HepG2 (cell line): ENCODE measurements around the gene PLXNC1. TPM values are rescaled to one million over a fixed set of nuclear protein-coding genes. Genes with fewer than 3 reads are reported as not detected.

Experiments used
- ATAC-seq: fragments of 200-7000 bp; cut with Tn5 transposase; 3 replicates; pipeline ENCODE4 v1.9.1; 2020; ENCODE audit warnings: mild to moderate bottlenecking, moderate library complexity
- BruUV-seq: library from RNA; stranded (reverse); fragments of 400-500 nt; replicated peaks from 2 replicates; lab custom pipeline; 2021; lab: Mats Ljungman, UMichigan
- CTCF ChIA-PET: fragments of 300-600 bp; formaldehyde crosslinking; extraction: SDS; loops from one replicate; lab custom pipeline; 2021; ENCODE audit warnings: low total read pairs, inconsistent platforms, low intra/inter-chr PET ratio; lab: Yijun Ruan, JAX
- POLR2A ChIA-PET: fragments of 350-600 bp; sonication (Branson Sonifier 250); formaldehyde crosslinking; loops from one replicate; lab custom pipeline; 2020; ENCODE audit warnings: antibody characterized with exemption, inconsistent platforms; lab: Yijun Ruan, JAX
- DNase-seq: peaks from one replicate; pipeline ENCODE4 v3.0.0-alpha.2; 2015; ENCODE audit warnings: low spot score
- FAIRE-seq: peaks from 3 replicates; lab custom pipeline; 2011; peaks lifted over from hg19 to GRCh38; lab: Jason Lieb, UNC
- H2AFZ ChIP-seq: one replicate; pipeline ENCODE4 v1.6.1; 2011; ENCODE audit warnings: low read length, inconsistent platforms
- H3K27ac ChIP-seq: fragments of 300-600 bp; 3 replicates; pipeline ENCODE4 v1.8.0; 2011; ENCODE audit warnings: mixed run types, mild to moderate bottlenecking, mixed read lengths, low read length, inconsistent platforms; ENCODE audit not compliant: insufficient read depth; ENCODE audit errors: extremely low read length
- H3K27me3 ChIP-seq, 2 experiments: fragments of 200-600 bp in 1 of 2; 2 replicates in 1 of 2; 3 replicates in 1 of 2; pipeline versions ENCODE4 v1.6.0 to v1.8.0; 2011; ENCODE audit warnings: low read length in 2 of 2, mild to moderate bottlenecking in 2 of 2, moderate library complexity in 2 of 2, inconsistent platforms in 1 of 2; ENCODE audit not compliant: insufficient read depth in 2 of 2, control insufficient read depth in 1 of 2
- H3K36me3 ChIP-seq, 2 experiments: fragments of 200-600 bp in 1 of 2; replicated peaks in 1 of 2; 2 replicates in 1 of 2; 3 replicates in 1 of 2; pipeline versions ENCODE4 v1.5.1 to v1.8.0; 2011; ENCODE audit warnings: low read length in 2 of 2, inconsistent platforms in 1 of 2; ENCODE audit not compliant: insufficient read depth in 2 of 2, control insufficient read depth in 1 of 2
- H3K4me1 ChIP-seq: 2 replicates; pipeline ENCODE4 v1.5.1; 2012; ENCODE audit warnings: low read length, inconsistent platforms; ENCODE audit not compliant: insufficient read depth
- H3K4me2 ChIP-seq: 2 replicates; pipeline ENCODE4 v1.6.0; 2011; ENCODE audit warnings: low read depth, low read length, inconsistent platforms
- H3K4me3 ChIP-seq, 3 experiments: fragments of 200-600 bp in 1 of 3; sonication (generic), shearing (Covaris generic) in 1 of 3; replicated peaks in 1 of 3; 2 replicates each; pipeline ENCODE4 v1.5.1; 2011 to 2016; ENCODE audit warnings: low read length in 3 of 3, inconsistent platforms in 2 of 3, low read depth in 2 of 3, mild to moderate bottlenecking in 2 of 3, control low read depth in 1 of 3, mixed read lengths in 1 of 3; ENCODE audit not compliant: insufficient read depth in 1 of 3
- H3K79me2 ChIP-seq: one replicate; pipeline ENCODE4 v1.6.1; 2011; ENCODE audit warnings: low read length, inconsistent platforms; ENCODE audit not compliant: insufficient read depth
- H3K9ac ChIP-seq: 2 replicates; pipeline ENCODE4 v1.6.0; 2011; ENCODE audit warnings: mild to moderate bottlenecking, low read depth, low read length, inconsistent platforms; ENCODE audit not compliant: insufficient read depth
- H3K9me3 ChIP-seq: 2 replicates; pipeline ENCODE4 v1.5.1; 2012; ENCODE audit warnings: mild to moderate bottlenecking, low read length
- H4K20me1 ChIP-seq: 2 replicates; pipeline ENCODE4 v1.6.0; 2011; ENCODE audit warnings: inconsistent platforms, mild to moderate bottlenecking, low read length, moderate library complexity; ENCODE audit not compliant: insufficient read depth
- AKAP8 ChIP-seq: sonication (generic); formaldehyde crosslinking; IDR thresholded peaks from 2 replicates; pipeline ENCODE4 v1.5.1; 2020; ENCODE audit warnings: mild to moderate bottlenecking, missing genetic modification reagents
- ARID4A ChIP-seq: sonication (generic); formaldehyde crosslinking; IDR thresholded peaks from 2 replicates; pipeline ENCODE4 v1.5.0; 2020; ENCODE audit warnings: mild to moderate bottlenecking, missing genetic modification reagents, borderline replicate concordance
- NCOR1 ChIP-seq: fragments of 200-600 bp; sonication (generic); IDR thresholded peaks from 2 replicates; pipeline ENCODE4 v1.7.0; 2017; ENCODE audit warnings: antibody characterized with exemption, low read length, borderline replicate concordance
- RXRB ChIP-seq: IDR thresholded peaks from 2 replicates; pipeline ENCODE4 v1.6.1; 2016; ENCODE audit warnings: borderline replicate concordance, missing genetic modification reagents, missing compliant biosample characterization
- SIN3A ChIP-seq: IDR thresholded peaks from 2 replicates; pipeline ENCODE4 v1.6.1; 2011; ENCODE audit warnings: low read depth, mild to moderate bottlenecking, control low read depth, low read length, borderline replicate concordance
- ZNF382 ChIP-seq: sonication (generic); formaldehyde crosslinking; IDR thresholded peaks from 2 replicates; pipeline ENCODE4 v1.5.0; 2020; ENCODE audit warnings: missing genetic modification reagents, mild to moderate bottlenecking, borderline replicate concordance
- ZNF549 ChIP-seq: sonication (generic); formaldehyde crosslinking; IDR thresholded peaks from 2 replicates; pipeline ENCODE4 v1.5.0; 2020; ENCODE audit warnings: missing genetic modification reagents
- WGBS: methylation state at CpG from one replicate; pipeline ENCODE4 v1.1.6; 2017; ENCODE audit warnings: low lambda C conversion rate; 5-methylcytosine and 5-hydroxymethylcytosine counted together
- in situ Hi-C: cut with HindIII; loops from 2 replicates; pipeline ENCODE4 v1.10.0; 2017; ENCODE audit warnings: low pct_unique_long_range_greater_than_20kb; ENCODE audit not compliant: extremely low pct_ligation_motif_present
- intact Hi-C: fragments of 100-400 bp; cut with micrococcal nuclease; formaldehyde crosslinking; loops from one replicate; pipeline ENCODE4 v1.10.0; 2022; ENCODE audit not compliant: unreplicated experiment
- polyA plus RNA-seq, 8 experiments: library from polyadenylated mRNA; depleted of rRNA in 3 of 8; stranded (reverse) in 7 of 8; unstranded in 1 of 8; fragments of >200 nt; fragmentation: Illumina TruSeq in 4 of 8; extraction: Trizol in 4 of 8; gene quantifications; 2 replicates each; pipeline versions ENCODE4 v1.2.1 to v1.2.3, GENCODE V29; 2011 to 2016; ENCODE audit warnings: low read depth in 4 of 8, missing spikeins in 1 of 8, mixed read lengths in 1 of 8; ENCODE audit not compliant: insufficient read depth in 1 of 8
- total RNA-seq, 5 experiments: library from RNA; depleted of rRNA; stranded (reverse); fragments of >200 nt; fragmentation: Illumina TruSeq; extraction: Trizol; gene quantifications; 2 replicates each; pipeline ENCODE4 v1.2.3, GENCODE V29; 2016; ENCODE audit warnings: low read depth in 1 of 5
- TF ChIP-seq, protein P1 (sequence below): sonication (generic); formaldehyde crosslinking; IDR thresholded peaks from 2 replicates; pipeline ENCODE4 v1.4.0; 2020; ENCODE audit warnings: missing genetic modification reagents
- TF ChIP-seq, protein P2 (sequence below): sonication (generic); formaldehyde crosslinking; IDR thresholded peaks from 2 replicates; pipeline ENCODE4 v1.8.1; 2023; ENCODE audit warnings: mild to moderate bottlenecking, inconsistent platforms, moderate library complexity, missing genetic modification reagents, borderline replicate concordance

The PLXNC1 gene
- total and polyA plus RNA-seq, 2 of the 13 experiments (the other 11 are each of a cell fraction or from before 2014, with no cell fraction given) = 6.6 to 11.2 TPM

- Histone ChIP-seq H4K20me1 (no peaks in the 10 kb centered on the region), H3K27me3 (no peaks in the 10 kb centered on the region), H3K9me3 (peaks cover 10% of the 10 kb centered on the region), H3K27ac (no peak overlapping the region), H3K36me3 (peaks cover 0 to 4% of the 10 kb centered on the region in 2 experiments; a peak in 3 of 5 replicates), H3K4me1 (peaks cover 64% of the 10 kb centered on the region), H3K79me2 (no peaks in the 10 kb centered on the region), H3K4me2 (no peak overlapping the region), H3K9ac (no peak overlapping the region), H3K4me3 (no peak overlapping the region), H2AFZ (no peak overlapping the region)
- ChIA-PET POLR2A (interaction anchor here (3.7 to 4.2 kb wide), 2 partner anchors 9 to 24 kb away, joined by 36 to 40 read pairs; no protein-coding TSS in a partner anchor), CTCF (no interaction called here)
- DNase-seq (no peak), FAIRE-seq (no peak), ATAC-seq (no peak)
- WGBS = 96% methylated on average over 1 of the region's 1 CpG
- BruUV-seq = no TSS peak
- intact Hi-C loops = no loop called here
- in situ Hi-C loops = loop anchor here (5.0 kb wide), 1 partner anchor 58 kb away; no protein-coding TSS in a partner anchor
- no peak for TF ChIP-seq NCOR1
Observed at GRCh38 chr12:94174576-94174975, 26.2 kb downstream of the PLXNC1 start.

- intact Hi-C loops (no loop called here), in situ Hi-C loops (no loop called here)
- BruUV-seq = no TSS peak
- POLR2A ChIA-PET = interaction anchor here (4.2 kb wide), 1 partner anchor 7 kb away, joined by 36 read pairs; no protein-coding TSS in a partner anchor
- no peak overlapping the region for H3K27ac ChIP-seq
- H3K9me3 ChIP-seq = peaks cover 10% of the 10 kb centered on the region
- CTCF ChIA-PET = no interaction called here
- 88% methylated on average over 10 of the region's 10 CpGs for WGBS
- peaks cover 0 to 3% of the 10 kb centered on the region in 2 experiments; a peak in 3 of 5 replicates for H3K36me3 ChIP-seq
- ATAC-seq (no peak), DNase-seq (no peak), FAIRE-seq (no peak)
- H3K79me2 ChIP-seq = no peaks in the 10 kb centered on the region
- H3K27me3 ChIP-seq = no peaks in the 10 kb centered on the region
- no peak overlapping the region for H2AFZ ChIP-seq
- H3K9ac ChIP-seq = no peak overlapping the region
- H3K4me1 ChIP-seq = peaks cover 64% of the 10 kb centered on the region
- H4K20me1 ChIP-seq = no peaks in the 10 kb centered on the region
- H3K4me3 ChIP-seq = no peak overlapping the region
- no peak overlapping the region for H3K4me2 ChIP-seq
- no peak for TF ChIP-seq SIN3A
- TF ChIP-seq ARID4A (CRISPR knock-in tag) = no peak
- TF ChIP-seq RXRB = no peak
- TF ChIP-seq, protein P1, sequence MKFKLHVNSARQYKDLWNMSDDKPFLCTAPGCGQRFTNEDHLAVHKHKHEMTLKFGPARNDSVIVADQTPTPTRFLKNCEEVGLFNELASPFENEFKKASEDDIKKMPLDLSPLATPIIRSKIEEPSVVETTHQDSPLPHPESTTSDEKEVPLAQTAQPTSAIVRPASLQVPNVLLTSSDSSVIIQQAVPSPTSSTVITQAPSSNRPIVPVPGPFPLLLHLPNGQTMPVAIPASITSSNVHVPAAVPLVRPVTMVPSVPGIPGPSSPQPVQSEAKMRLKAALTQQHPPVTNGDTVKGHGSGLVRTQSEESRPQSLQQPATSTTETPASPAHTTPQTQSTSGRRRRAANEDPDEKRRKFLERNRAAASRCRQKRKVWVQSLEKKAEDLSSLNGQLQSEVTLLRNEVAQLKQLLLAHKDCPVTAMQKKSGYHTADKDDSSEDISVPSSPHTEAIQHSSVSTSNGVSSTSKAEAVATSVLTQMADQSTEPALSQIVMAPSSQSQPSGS (CRISPR knock-in tag) = no peak
- no peak for TF ChIP-seq ZNF549 (CRISPR knock-in tag)
- no peak for TF ChIP-seq ZNF382 (CRISPR knock-in tag)
- TF ChIP-seq, protein P2, sequence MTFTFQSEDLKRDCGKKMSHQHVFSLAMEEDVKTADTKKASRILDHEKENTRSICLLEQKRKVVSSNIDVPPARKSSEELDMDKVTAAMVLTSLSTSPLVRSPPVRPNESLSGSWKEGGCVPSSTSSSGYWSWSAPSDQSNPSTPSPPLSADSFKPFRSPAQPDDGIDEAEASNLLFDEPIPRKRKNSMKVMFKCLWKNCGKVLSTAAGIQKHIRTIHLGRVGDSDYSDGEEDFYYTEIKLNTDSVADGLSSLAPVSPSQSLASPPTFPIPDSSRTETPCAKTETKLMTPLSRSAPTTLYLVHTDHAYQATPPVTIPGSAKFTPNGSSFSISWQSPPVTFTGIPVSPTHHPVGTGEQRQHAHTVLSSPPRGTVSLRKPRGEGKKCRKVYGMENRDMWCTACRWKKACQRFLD = no peak
- no peak for TF ChIP-seq AKAP8 (CRISPR knock-in tag)
Observed at GRCh38 chr12:94175763-94176668, 27.6 kb downstream of the PLXNC1 start.
